ENCODE measurements around the gene IGF2BP2. TPM values are rescaled to one million over a fixed set of nuclear protein-coding genes. Genes with fewer than 3 reads are reported as not detected.
"Not testable (repeated sequence)": the region's sequence is repeated elsewhere in the genome, so short reads cannot be mapped to it uniquely, and the experiment has no call there.

IGF2BP2 gene
- total RNA-seq, 4 donors from 2014 or later: 3.0 to 13.8 (median 6.8) TPM

DNA sequence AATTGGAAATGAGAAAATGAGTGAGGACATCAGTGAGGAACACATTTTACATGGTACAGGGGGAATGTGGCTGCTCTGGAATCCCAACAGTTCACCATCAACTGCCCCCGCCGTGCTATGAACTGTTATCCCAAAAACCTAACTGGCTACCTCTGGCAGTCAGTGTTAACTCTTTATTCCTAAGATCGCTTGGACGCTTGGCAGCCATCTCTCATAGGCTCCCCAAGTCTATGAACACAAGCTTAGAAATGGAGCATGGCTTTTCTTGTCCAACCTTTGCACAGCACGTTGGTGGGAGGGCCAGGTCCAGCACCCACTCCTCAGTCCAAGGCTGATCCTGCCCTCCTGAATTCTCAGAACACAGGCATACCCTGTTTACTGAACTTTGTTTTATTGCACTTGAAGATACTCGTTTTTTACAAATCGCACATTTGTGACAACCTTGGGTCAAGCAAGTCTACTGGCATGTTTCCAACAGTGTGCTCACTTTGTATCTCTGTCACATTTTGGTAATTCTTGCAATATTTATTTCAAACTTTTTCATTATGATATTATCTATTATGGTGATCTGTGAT, 185.1 kb downstream of the IGF2BP2 start:
- TF ChIP-seq, protein P1, sequence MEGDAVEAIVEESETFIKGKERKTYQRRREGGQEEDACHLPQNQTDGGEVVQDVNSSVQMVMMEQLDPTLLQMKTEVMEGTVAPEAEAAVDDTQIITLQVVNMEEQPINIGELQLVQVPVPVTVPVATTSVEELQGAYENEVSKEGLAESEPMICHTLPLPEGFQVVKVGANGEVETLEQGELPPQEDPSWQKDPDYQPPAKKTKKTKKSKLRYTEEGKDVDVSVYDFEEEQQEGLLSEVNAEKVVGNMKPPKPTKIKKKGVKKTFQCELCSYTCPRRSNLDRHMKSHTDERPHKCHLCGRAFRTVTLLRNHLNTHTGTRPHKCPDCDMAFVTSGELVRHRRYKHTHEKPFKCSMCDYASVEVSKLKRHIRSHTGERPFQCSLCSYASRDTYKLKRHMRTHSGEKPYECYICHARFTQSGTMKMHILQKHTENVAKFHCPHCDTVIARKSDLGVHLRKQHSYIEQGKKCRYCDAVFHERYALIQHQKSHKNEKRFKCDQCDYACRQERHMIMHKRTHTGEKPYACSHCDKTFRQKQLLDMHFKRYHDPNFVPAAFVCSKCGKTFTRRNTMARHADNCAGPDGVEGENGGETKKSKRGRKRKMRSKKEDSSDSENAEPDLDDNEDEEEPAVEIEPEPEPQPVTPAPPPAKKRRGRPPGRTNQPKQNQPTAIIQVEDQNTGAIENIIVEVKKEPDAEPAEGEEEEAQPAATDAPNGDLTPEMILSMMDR (IDR thresholded peaks at IDR 0.05): no peak
- no peak for TF ChIP-seq POLR2A (IDR thresholded peaks at IDR 0.05)
- no peak overlapping the region for H3K27ac ChIP-seq
- 78 to 82% methylated on average over 7 of the region's 7 CpGs for WGBS, 2 donors
- H3K9me3 ChIP-seq: no peaks in the 10 kb centered on the region
- intact Hi-C loops (cut with DNase I): no loop called here
- no peaks in the 10 kb centered on the region for H3K27me3 ChIP-seq
- no peaks in the 10 kb centered on the region for H3K36me3 ChIP-seq
- DNase-seq: no peak
- no peak overlapping the region for H3K4me3 ChIP-seq
- peaks cover 0 to 6% (median 0%) of the 10 kb centered on the region in 3 donors for H3K4me1 ChIP-seq

DNA sequence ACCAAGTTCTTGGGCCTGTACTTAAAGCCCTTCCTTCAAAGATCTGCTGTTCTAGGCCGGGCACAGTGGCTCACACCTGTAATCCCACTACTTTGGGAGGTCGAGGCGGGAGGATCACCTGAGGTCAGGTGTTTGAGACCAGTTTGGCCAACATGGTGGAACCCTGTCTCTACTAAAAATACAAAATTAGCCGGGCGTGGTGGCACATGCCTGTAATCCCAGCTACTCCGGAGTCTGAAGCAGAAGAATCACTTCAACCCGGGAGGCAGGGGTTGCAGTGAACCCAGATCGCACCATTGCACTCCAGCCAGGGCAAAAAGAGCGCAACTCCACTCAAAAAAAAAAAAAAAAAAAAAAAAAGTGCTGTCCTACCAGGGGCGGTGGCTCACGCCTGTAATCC, 186.2 kb downstream of the IGF2BP2 start:
- DNase-seq; H3K27ac ChIP-seq; H3K4me3 ChIP-seq; H3K27me3 ChIP-seq; H3K9me3 ChIP-seq; intact Hi-C loops (cut with DNase I); H3K36me3 ChIP-seq: not testable (repeated sequence)
- peaks cover 0 to 11% (median 0%) of the 10 kb centered on the region in 3 donors for H3K4me1 ChIP-seq
- WGBS, 2 donors: 86 to 92% methylated on average over 7 to 9 of the region's 11 CpGs

DNA sequence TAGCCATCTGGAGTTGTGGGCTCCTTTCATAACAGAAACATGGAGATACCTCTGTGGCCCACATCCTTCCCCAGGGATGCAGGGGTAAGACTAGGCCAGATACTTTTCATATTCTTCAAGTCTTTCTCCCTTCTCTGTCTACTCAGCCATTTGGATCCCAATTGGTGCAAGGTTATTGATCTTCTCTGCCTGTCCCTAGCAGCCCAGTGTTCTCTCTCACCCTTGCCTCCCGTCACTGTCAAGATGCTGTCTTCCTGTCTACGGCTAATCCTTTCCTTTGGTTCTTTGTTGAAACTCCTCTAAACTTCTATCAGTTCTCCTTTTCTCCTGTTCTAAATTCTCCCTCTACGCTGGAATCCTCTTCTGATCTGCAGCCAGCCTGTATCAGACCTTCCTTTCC, 187.5 kb downstream of the IGF2BP2 start:
- no peaks in the 10 kb centered on the region for H3K27me3 ChIP-seq
- no peaks in the 10 kb centered on the region for H3K9me3 ChIP-seq
- intact Hi-C loops (cut with DNase I): no loop called here
- WGBS, 2 donors: 73 to 79% methylated on average over 2 to 3 of the region's 3 CpGs
- no peak overlapping the region for H3K27ac ChIP-seq
- H3K4me1 ChIP-seq: peaks cover 0 to 11% (median 0%) of the 10 kb centered on the region in 3 donors
- H3K4me3 ChIP-seq: no peak overlapping the region
- no peak for DNase-seq
- TF ChIP-seq, protein P1 (IDR thresholded peaks at IDR 0.05): no peak
- TF ChIP-seq POLR2A (IDR thresholded peaks at IDR 0.05): no peak
- no peaks in the 10 kb centered on the region for H3K36me3 ChIP-seq

DNA sequence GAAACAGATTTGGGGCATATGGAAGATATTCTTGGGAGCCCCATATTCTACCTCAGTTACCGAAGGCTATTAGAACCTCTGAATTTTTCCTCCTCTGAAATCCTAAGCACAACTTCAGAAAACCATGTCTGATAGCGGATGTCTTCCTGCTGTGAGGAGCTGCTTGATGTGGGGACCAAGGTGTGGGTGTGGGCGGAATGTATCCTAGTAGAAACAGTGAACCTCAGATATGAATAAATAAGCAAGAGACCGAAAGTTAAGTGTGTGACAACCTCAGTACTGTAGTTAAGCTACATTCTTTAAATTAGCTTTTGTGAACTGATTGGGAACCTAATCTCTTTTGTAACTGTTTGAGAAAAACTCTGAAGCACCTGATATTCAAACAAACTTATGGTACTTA, 191.8 kb downstream of the IGF2BP2 start:
- H3K4me3 ChIP-seq: no peak overlapping the region
- no peaks in the 10 kb centered on the region for H3K9me3 ChIP-seq
- no peaks in the 10 kb centered on the region for H3K27me3 ChIP-seq
- no peak overlapping the region for H3K27ac ChIP-seq
- intact Hi-C loops (cut with DNase I): no loop called here
- 93 to 95% methylated on average over 4 of the region's 4 CpGs for WGBS, 2 donors
- TF ChIP-seq, protein P1 (IDR thresholded peaks at IDR 0.05): no peak
- H3K4me1 ChIP-seq: peaks cover 0 to 27% (median 4%) of the 10 kb centered on the region in 3 donors
- peaks cover 0 to 20% (median 0%) of the 10 kb centered on the region in 3 donors for H3K36me3 ChIP-seq
- no peak for DNase-seq

DNA sequence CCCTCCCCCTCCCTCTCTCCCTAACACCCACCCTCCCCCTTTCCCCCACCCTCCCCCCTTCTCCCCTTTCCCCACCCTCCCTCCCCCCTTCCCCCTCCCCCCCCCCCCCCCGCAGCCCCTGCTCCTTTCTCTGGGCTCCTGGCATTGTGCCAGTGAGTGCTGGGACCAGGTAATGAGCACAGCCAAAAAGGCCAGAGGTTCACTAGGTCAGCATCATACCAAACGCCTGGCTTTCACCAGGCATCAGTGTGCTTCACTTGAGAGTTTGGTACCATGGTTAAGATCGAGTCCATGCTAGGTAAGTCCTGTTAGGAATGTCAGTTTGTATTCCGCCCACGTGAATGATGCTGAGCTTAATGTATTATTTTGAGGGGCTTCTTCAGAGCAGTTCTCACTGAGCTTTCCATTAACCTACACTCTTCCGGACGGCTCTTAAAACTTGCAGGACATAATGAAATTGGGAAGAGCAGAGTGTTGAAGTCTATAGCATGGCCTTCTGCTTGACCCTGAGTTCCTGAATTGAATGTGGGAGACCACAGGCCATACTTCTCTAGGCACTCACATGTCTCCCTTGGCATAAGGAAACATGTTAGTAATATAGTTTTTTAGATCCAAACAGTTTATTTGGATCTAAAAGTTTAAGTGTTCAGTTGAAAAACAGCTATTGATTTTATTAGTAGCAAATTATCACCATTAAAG, 193.2 kb downstream of the IGF2BP2 start:
- intact Hi-C loops (cut with DNase I): no loop called here
- peaks cover 0 to 33% (median 8%) of the 10 kb centered on the region in 3 donors for H3K36me3 ChIP-seq
- H3K4me3 ChIP-seq: no peak overlapping the region
- no peaks in the 10 kb centered on the region for H3K9me3 ChIP-seq
- H3K27ac ChIP-seq: no peak overlapping the region
- 95 to 100% methylated on average over 4 to 5 of the region's 7 CpGs for WGBS, 2 donors
- no peaks in the 10 kb centered on the region for H3K27me3 ChIP-seq
- TF ChIP-seq POLR2A (IDR thresholded peaks at IDR 0.05): no peak
- TF ChIP-seq, protein P1 (IDR thresholded peaks at IDR 0.05): no peak
- peaks cover 0 to 27% (median 4%) of the 10 kb centered on the region in 3 donors for H3K4me1 ChIP-seq
- no peak for DNase-seq

Measured in esophagus squamous epithelium (tissue), 5 donors.